Loucy (cell line): ENCODE data around the gene BSND.

ENCODE experiments used
- H2AFZ ChIP-seq: fragments of 200-600 bp; sonication (generic); 2 replicates; pipeline ENCODE4 v1.6.0; 2016; ENCODE audit warnings: antibody characterized with exemption, mild to moderate bottlenecking, low read length, moderate library complexity
- H3F3A ChIP-seq: fragments of 200-600 bp; 2 replicates; pipeline ENCODE4 v1.6.0; 2016; ENCODE audit warnings: antibody characterized with exemption, low read depth, mild to moderate bottlenecking
- H3K27me3 ChIP-seq: fragments of 200-600 bp; sonication (generic); 2 replicates; pipeline ENCODE4 v1.6.1; 2014; ENCODE audit warnings: low read length, mild to moderate bottlenecking; ENCODE audit not compliant: insufficient read depth, poor library complexity, severe bottlenecking
- H3K36me3 ChIP-seq: fragments of 200-600 bp; sonication (generic); 2 replicates; pipeline ENCODE4 v1.6.1; 2016; ENCODE audit warnings: low read length; ENCODE audit not compliant: insufficient read depth
- H3K4me1 ChIP-seq: fragments of 200-600 bp; sonication (generic); 2 replicates; pipeline ENCODE4 v1.5.1; 2014; ENCODE audit warnings: low read length, mild to moderate bottlenecking; ENCODE audit not compliant: insufficient read depth, poor library complexity, severe bottlenecking
- H3K4me2 ChIP-seq: fragments of 200-600 bp; sonication (generic); 2 replicates; pipeline ENCODE4 v1.6.0; 2014; ENCODE audit warnings: antibody characterized with exemption, low read length, low read depth, mild to moderate bottlenecking; ENCODE audit not compliant: poor library complexity, severe bottlenecking
- H3K4me3 ChIP-seq: fragments of 200-600 bp; sonication (generic); 2 replicates; pipeline ENCODE4 v1.5.1; 2014; ENCODE audit warnings: low read length, mild to moderate bottlenecking, mixed read lengths; ENCODE audit not compliant: poor library complexity, severe bottlenecking
- H3K79me2 ChIP-seq: fragments of 200-600 bp; sonication (generic); 2 replicates; pipeline ENCODE4 v1.6.1; 2014; ENCODE audit warnings: low read length; ENCODE audit not compliant: insufficient read depth
- H3K9ac ChIP-seq: fragments of 200-600 bp; sonication (generic); 2 replicates; pipeline ENCODE4 v1.6.0; 2014; ENCODE audit warnings: mild to moderate bottlenecking, low read depth, low read length, moderate library complexity; ENCODE audit not compliant: poor library complexity, severe bottlenecking
- H3K9me2 ChIP-seq: fragments of 200-600 bp; sonication (generic); replicated peaks from 2 replicates; pipeline ENCODE4 v1.6.1; 2016; ENCODE audit warnings: low read depth, low read length, mixed read lengths
- H3K9me3 ChIP-seq: fragments of 200-600 bp; sonication (generic); 2 replicates; pipeline ENCODE4 v1.6.1; 2014; ENCODE audit warnings: mild to moderate bottlenecking, antibody characterized with exemption, low read length, low read depth; ENCODE audit not compliant: insufficient read depth
- H4K20me1 ChIP-seq: fragments of 200-600 bp; sonication (generic); 2 replicates; pipeline ENCODE4 v1.6.0; 2014; ENCODE audit warnings: antibody characterized with exemption, low read length, mild to moderate bottlenecking; ENCODE audit not compliant: insufficient read depth, poor library complexity, severe bottlenecking
- CTCF ChIP-seq: fragments of 200-600 bp; sonication (generic); conservative IDR thresholded peaks from 2 replicates; pipeline ENCODE4 v1.5.1; 2014; ENCODE audit warnings: mild to moderate bottlenecking, antibody characterized with exemption, low read length
- EZH2phosphoT487 ChIP-seq: fragments of 200-600 bp; IDR thresholded peaks from 2 replicates; pipeline ENCODE4 v1.6.1; 2018; ENCODE audit warnings: antibody characterized with exemption, mild to moderate bottlenecking, moderate library complexity, borderline replicate concordance

Gene BSND

GRCh38 chr1:55041613-55042012 is 42.9 kb downstream of the BSND start:
- Histone ChIP-seq H3K79me2 (no peaks in the 10 kb centered on the region), H3K4me3 (no peak overlapping the region), H3K27me3 (no peaks in the 10 kb centered on the region), H3K9me3 (no peaks in the 10 kb centered on the region), H4K20me1 (no peaks in the 10 kb centered on the region), H3F3A (no peaks in the 10 kb centered on the region), H2AFZ (no peak overlapping the region), H3K9me2 (no peaks in the 10 kb centered on the region), H3K9ac (no peak overlapping the region), H3K4me2 (no peak overlapping the region), H3K36me3 (no peaks in the 10 kb centered on the region), H3K4me1 (no peaks in the 10 kb centered on the region)
- TF ChIP-seq EZH2phosphoT487 (no peak), CTCF (no peak)

GRCh38 chr1:55043011-55043410 is 44.3 kb downstream of the BSND start:
- H3K36me3 ChIP-seq, result no peaks in the 10 kb centered on the region
- H3K4me3 ChIP-seq, result no peak overlapping the region
- no peaks in the 10 kb centered on the region for H3K4me1 ChIP-seq

GRCh38 chr1:55043726-55044125 is 45.0 kb downstream of the BSND start:
- H3K9me3 ChIP-seq, result no peaks in the 10 kb centered on the region

More at GRCh38 chr1:55043011-55043410, 44.3 kb downstream of the BSND start:
- H3K79me2 ChIP-seq, result no peaks in the 10 kb centered on the region
- no peaks in the 10 kb centered on the region for H3K27me3 ChIP-seq
- H4K20me1 ChIP-seq, result no peaks in the 10 kb centered on the region
- H3K4me2 ChIP-seq, result no peak overlapping the region
- no peaks in the 10 kb centered on the region for H3K9me2 ChIP-seq
- TF ChIP-seq CTCF, result no peak
- no peak for TF ChIP-seq EZH2phosphoT487
- no peaks in the 10 kb centered on the region for H3F3A ChIP-seq
- no peak overlapping the region for H3K9ac ChIP-seq
- no peaks in the 10 kb centered on the region for H3K9me3 ChIP-seq
- H2AFZ ChIP-seq, result no peak overlapping the region

More at GRCh38 chr1:55043726-55044125, 45.0 kb downstream of the BSND start:
- no peak for TF ChIP-seq EZH2phosphoT487
- TF ChIP-seq CTCF, result no peak
- no peaks in the 10 kb centered on the region for H3K9me2 ChIP-seq
- H3K4me2 ChIP-seq, result no peak overlapping the region
- H3K27me3 ChIP-seq, result no peaks in the 10 kb centered on the region
- no peak overlapping the region for H3K9ac ChIP-seq
- H3K79me2 ChIP-seq, result no peaks in the 10 kb centered on the region
- no peaks in the 10 kb centered on the region for H3K4me1 ChIP-seq
- no peaks in the 10 kb centered on the region for H3F3A ChIP-seq
- no peak overlapping the region for H2AFZ ChIP-seq
- no peak overlapping the region for H3K4me3 ChIP-seq
- H4K20me1 ChIP-seq, result no peaks in the 10 kb centered on the region
- H3K36me3 ChIP-seq, result no peaks in the 10 kb centered on the region
